ENCODE results near the gene ELL.

GRCh38 chr19:18440415-18440877, 81.4 kb downstream of the ELL start:
- TF ChIP-seq CTCF (conservative IDR thresholded peaks at IDR 0.05; ENCODE audit: low read depth, low read length) = peak; percentile 63
- TF ChIP-seq EZH2 (IDR thresholded peaks at IDR 0.05; ENCODE audit: low read length, unreplicated experiment) = no peak
- TF ChIP-seq EZH2phosphoT487 (IDR thresholded peaks at IDR 0.05; ENCODE audit: borderline replicate concordance, low read length) = no peak

All from PC-3 (cell line).